GM06990 (cell line): Measurements from ENCODE around the gene SPTBN5.

Source experiments
- DNase-seq: peaks from one replicate; pipeline ENCODE4 v3.0.0-alpha.2; 2011; ENCODE audit not compliant: insufficient read length; ENCODE audit errors: extremely low read depth
- H3K27me3 ChIP-seq: replicated peaks from 2 replicates; pipeline ENCODE4 v1.6.0; 2011; ENCODE audit warnings: low read length; ENCODE audit not compliant: control insufficient read depth, insufficient read depth
- H3K36me3 ChIP-seq: 2 replicates; pipeline ENCODE4 v1.5.1; 2011; ENCODE audit warnings: low read length; ENCODE audit not compliant: control insufficient read depth, insufficient read depth
- H3K4me3 ChIP-seq: replicated peaks from 2 replicates; pipeline ENCODE4 v1.5.1; 2011; ENCODE audit warnings: low read depth, mild to moderate bottlenecking, control low read depth, low read length
- CTCF ChIP-seq: IDR thresholded peaks from 2 replicates; pipeline ENCODE4 v1.5.1; 2011; ENCODE audit warnings: low read length, control low read depth, mild to moderate bottlenecking, inconsistent platforms; ENCODE audit not compliant: insufficient read depth, poor library complexity, severe bottlenecking

SPTBN5 gene

DNA sequence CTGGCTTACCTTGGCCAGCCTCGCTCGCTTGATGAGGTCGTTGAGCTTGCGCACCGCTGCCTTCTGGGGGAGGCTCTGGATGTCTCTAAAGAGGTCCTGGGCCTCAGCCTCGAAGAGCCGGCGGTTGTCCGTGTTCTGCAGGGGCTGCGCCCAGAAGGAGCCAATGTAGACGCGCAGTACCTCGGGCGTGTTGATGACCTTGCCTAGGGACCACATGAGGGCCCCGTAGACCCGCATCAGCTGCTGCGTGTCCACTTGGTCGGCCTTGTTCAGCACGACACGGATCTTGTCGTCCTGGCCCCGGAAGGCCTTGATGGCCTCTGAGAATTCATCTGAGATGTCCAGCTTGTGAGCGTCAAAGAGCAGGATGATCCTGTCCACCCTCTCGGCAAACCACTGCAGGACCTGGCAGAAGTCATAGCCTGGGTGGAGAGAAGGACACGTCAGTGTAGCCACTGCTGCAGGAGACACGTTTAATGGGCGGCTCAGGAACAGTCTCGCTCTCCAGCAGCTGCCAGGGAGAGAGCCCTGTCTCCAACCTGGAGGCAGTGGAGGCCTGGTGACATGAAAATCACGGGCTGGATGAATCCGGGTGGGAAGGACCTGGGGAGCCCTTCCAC is 25.5 kb upstream of the SPTBN5 start:
- no peak for DNase-seq
- Histone ChIP-seq H3K4me3 (no peak overlapping the region), H3K27me3 (no peaks in the 10 kb centered on the region), H3K36me3 (peaks cover 34% of the 10 kb centered on the region)
- TF ChIP-seq CTCF = no peak

DNA sequence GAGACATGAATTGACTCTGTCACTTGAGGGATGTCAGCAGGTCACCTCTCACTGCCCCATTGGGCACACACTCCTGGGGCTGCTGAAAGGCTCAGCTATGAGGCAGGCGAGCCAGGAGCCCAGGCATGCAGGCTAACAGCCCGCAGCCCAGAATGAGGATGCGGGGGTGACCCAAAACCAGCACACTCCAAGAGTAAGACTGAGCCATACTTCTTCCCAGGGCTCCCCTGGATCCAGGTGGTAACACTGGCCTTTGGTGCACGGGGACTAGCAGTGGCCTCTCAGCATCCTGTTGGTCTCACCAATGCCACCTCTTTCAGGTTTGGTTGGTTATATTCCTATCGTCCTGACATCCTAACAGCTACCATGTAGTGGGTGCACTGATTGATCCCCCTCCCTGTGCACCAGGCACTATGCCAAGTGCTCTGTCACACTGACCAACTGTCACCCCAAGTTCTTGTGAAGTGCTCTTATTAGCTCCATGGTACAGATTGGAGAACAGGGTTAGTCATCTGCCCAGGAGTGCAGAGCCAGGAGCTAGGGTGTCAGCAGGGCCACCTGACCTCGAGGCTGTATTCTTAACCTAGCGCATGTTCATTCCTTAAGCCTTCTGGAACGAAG is 24.8 kb upstream of the SPTBN5 start:
- no peak for TF ChIP-seq CTCF

GRCh38 chr15:41917767-41918430 is 24.0 kb upstream of the SPTBN5 start:
- no peak overlapping the region for H3K4me3 ChIP-seq
- peaks cover 37% of the 10 kb centered on the region for H3K36me3 ChIP-seq
- no peak for TF ChIP-seq CTCF
- no peaks in the 10 kb centered on the region for H3K27me3 ChIP-seq
- DNase-seq = no peak

More for the DNA sequence above, 24.8 kb upstream of the SPTBN5 start:
- Histone ChIP-seq H3K36me3 (peaks cover 35% of the 10 kb centered on the region), H3K4me3 (no peak overlapping the region), H3K27me3 (no peaks in the 10 kb centered on the region)
- DNase-seq = no peak

GRCh38 chr15:41915255-41915994 is 21.6 kb upstream of the SPTBN5 start:
- no peak overlapping the region for H3K4me3 ChIP-seq

GRCh38 chr15:41914411-41914810 is 20.6 kb upstream of the SPTBN5 start:
- H3K36me3 ChIP-seq = peaks cover 36% of the 10 kb centered on the region

More at GRCh38 chr15:41915255-41915994, 21.6 kb upstream of the SPTBN5 start:
- no peaks in the 10 kb centered on the region for H3K27me3 ChIP-seq
- no peak for TF ChIP-seq CTCF
- no peak for DNase-seq
- peaks cover 37% of the 10 kb centered on the region for H3K36me3 ChIP-seq

More at GRCh38 chr15:41914411-41914810, 20.6 kb upstream of the SPTBN5 start:
- Histone ChIP-seq H3K27me3 (no peaks in the 10 kb centered on the region), H3K4me3 (no peak overlapping the region)
- DNase-seq = no peak
- TF ChIP-seq CTCF = no peak
